Colonic mucosa (tissue), 4 donors: ENCODE results near the gene CENPB. TPM values are rescaled to one million over a fixed set of nuclear protein-coding genes. Genes with fewer than 3 reads are reported as not detected.
A peak's percentile ranks its signal among the peaks of the same experiment; 100 is the strongest.

Experiments
- DNase-seq: peaks from one replicate; pipeline ENCODE4 v3.0.0-alpha.2; 2020
- H3K27ac ChIP-seq: fragments of 200-600 bp; one replicate; pipeline ENCODE4 v1.8.0; 2021
- H3K27me3 ChIP-seq: fragments of 200-600 bp; one replicate; pipeline ENCODE4 v1.8.0; 2021
- H3K36me3 ChIP-seq: fragments of 200-600 bp; one replicate; pipeline ENCODE4 v1.8.0; 2021
- H3K4me1 ChIP-seq: fragments of 200-600 bp; one replicate; pipeline ENCODE4 v1.8.0; 2021; ENCODE audit warnings: mild to moderate bottlenecking
- H3K4me3 ChIP-seq: fragments of 200-600 bp; one replicate; pipeline ENCODE4 v1.8.0; 2021
- H3K9ac ChIP-seq, 2 donors: one replicate each; pipeline ENCODE4 v1.7.0; 2013; ENCODE audit warnings: control low read depth in 2 of 2, low read depth in 2 of 2, low read length in 2 of 2
- H3K9me3 ChIP-seq: fragments of 200-600 bp; one replicate; pipeline ENCODE4 v1.8.0; 2021
- CTCF ChIP-seq: fragments of 200-600 bp; IDR thresholded peaks from one replicate; pipeline ENCODE4 v1.8.0; 2022; ENCODE audit warnings: antibody characterized with exemption, mild to moderate bottlenecking
- intact Hi-C: fragments of 100-400 bp; cut with DNase I; formaldehyde crosslinking; loops from one replicate; pipeline ENCODE4 v1.14.1; 2022
- total RNA-seq, 2 donors: library from RNA; stranded (reverse); fragmentation: NEBNext Ultra II Directional in 1 of 2; extraction: Animal tissue kit (Norgen Biotek cat#: 25700) in 1 of 2; gene quantifications; one replicate each; pipeline ENCODE4 v1.2.1, GENCODE V29; 2021
- donor health status: healthy.
- donor health status: DM: no; HTN: no; CAD: no.
- donor health status: DM: no; HTN: no; CAD: no.

Gene CENPB
- total RNA-seq, 2 donors from 2014 or later: 65.6 to 93.3 TPM

- no peaks in the 10 kb centered on the region for H3K27me3 ChIP-seq
- H3K27ac ChIP-seq: peak overlapping the region; percentile 98
- no peak for DNase-seq
- H3K4me1 ChIP-seq: peaks cover 21% of the 10 kb centered on the region
- TF ChIP-seq CTCF: no peak
- peak overlapping the region; percentile 56 to 74 for H3K9ac ChIP-seq
- H3K36me3 ChIP-seq: peaks cover 18% of the 10 kb centered on the region
- intact Hi-C loops: no loop called here
- H3K4me3 ChIP-seq: peak overlapping the region; percentile 84
- no peaks in the 10 kb centered on the region for H3K9me3 ChIP-seq
Observed at GRCh38 chr20:3797592-3798372, 11.2 kb upstream of the CENPB start.

GRCh38 chr20:3797226-3797545 lies 10.6 kb upstream of the CENPB start:
- DNase-seq: no peak
- Histone ChIP-seq H3K36me3 (peaks cover 12% of the 10 kb centered on the region), H3K27me3 (no peaks in the 10 kb centered on the region), H3K4me3 (peak overlapping the region; percentile 84), H3K9ac (peak overlapping the region; percentile 56 to 74), H3K27ac (peak overlapping the region; percentile 98), H3K4me1 (peaks cover 21% of the 10 kb centered on the region), H3K9me3 (no peaks in the 10 kb centered on the region)
- no peak for TF ChIP-seq CTCF
- intact Hi-C loops: no loop called here

- intact Hi-C loops: no loop called here
- Histone ChIP-seq H3K27me3 (no peaks in the 10 kb centered on the region), H3K27ac (peak overlapping the region; percentile 98)
Observed at GRCh38 chr20:3796477-3797225, 10.1 kb upstream of the CENPB start.

GRCh38 chr20:3795511-3796468 lies 9.2 kb upstream of the CENPB start, which contains the start of gene CDC25B:
CDC25B (plus strand) TSS chr20:3796310; CDS start chr20:3796532, 222 bp downstream.
- H3K27me3 ChIP-seq: no peaks in the 10 kb centered on the region
- H3K9me3 ChIP-seq: no peaks in the 10 kb centered on the region
- DNase-seq: peak; percentile 97
- H3K27ac ChIP-seq: peak within 1 kb of the TSS; percentile 98
- peak within 1 kb of the TSS; percentile 84 for H3K4me3 ChIP-seq
- intact Hi-C loops: no loop called here
- H3K36me3 ChIP-seq: no peaks in the 10 kb centered on the region
- peaks cover 21% of the 10 kb centered on the region for H3K4me1 ChIP-seq
- peak; percentile 44 for TF ChIP-seq CTCF
- peak within 1 kb of the TSS; percentile 72 to 74 for H3K9ac ChIP-seq

More at GRCh38 chr20:3796477-3797225, 10.1 kb upstream of the CENPB start:
- Histone ChIP-seq H3K9me3 (no peaks in the 10 kb centered on the region), H3K9ac (peak overlapping the region; percentile 56 to 74), H3K36me3 (peaks cover 7% of the 10 kb centered on the region), H3K4me3 (peak overlapping the region; percentile 84), H3K4me1 (peaks cover 21% of the 10 kb centered on the region)
- DNase-seq: no peak
- TF ChIP-seq CTCF: no peak
